SU-DHL-6 (cell line): ENCODE results near the gene GALNT9.

Source experiments
- CTCF ChIP-seq: fragments of 200-600 bp; sonication (generic); IDR thresholded peaks from one replicate; pipeline ENCODE4 v1.5.1; 2017; ENCODE audit warnings: antibody characterized with exemption, mild to moderate bottlenecking, low read length, moderate library complexity; ENCODE audit not compliant: insufficient read depth, poor library complexity, severe bottlenecking
- EZH2phosphoT487 ChIP-seq: fragments of 200-600 bp; sonication (generic), shearing (Covaris generic); conservative IDR thresholded peaks from 2 replicates; pipeline ENCODE4 v1.6.1; 2018; ENCODE audit warnings: mild to moderate bottlenecking, antibody characterized with exemption, low read length, moderate library complexity, mixed read lengths

- no peak for TF ChIP-seq CTCF
- TF ChIP-seq EZH2phosphoT487: no peak
Observed at GRCh38 chr12:132152953-132153352, 176.4 kb downstream of the GALNT9 start.
